ENCODE results near the gene SND1. TPM values are rescaled to one million over a fixed set of nuclear protein-coding genes. Genes with fewer than 3 reads are reported as not detected.

The SND1 gene
- total and polyA plus RNA-seq, 10 of the 15 experiments (the other 5 are each of a cell fraction or from before 2014, with no cell fraction given), result 52.4 to 270 (median 146) TPM

DNA sequence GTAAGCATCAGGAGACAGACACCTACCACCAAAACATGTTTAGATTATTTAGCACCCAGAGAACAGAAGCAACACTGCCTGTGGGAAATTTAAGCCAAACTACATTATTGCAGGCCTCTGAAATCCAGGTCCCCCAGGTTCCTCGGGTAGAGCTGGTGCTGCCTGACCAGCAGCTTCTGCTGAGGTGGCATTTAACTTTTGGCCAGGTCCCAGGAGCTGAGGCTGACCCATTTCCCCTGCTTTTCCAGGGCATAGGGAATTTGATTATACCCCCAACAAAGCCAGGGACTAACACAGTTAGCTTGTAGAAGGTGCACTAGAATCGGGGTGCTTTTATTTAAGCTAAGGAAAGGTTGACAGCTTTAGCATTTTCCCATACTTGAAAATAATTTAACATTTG is 374.6 kb downstream of the SND1 start (continued):
- TF ChIP-seq, protein P1, sequence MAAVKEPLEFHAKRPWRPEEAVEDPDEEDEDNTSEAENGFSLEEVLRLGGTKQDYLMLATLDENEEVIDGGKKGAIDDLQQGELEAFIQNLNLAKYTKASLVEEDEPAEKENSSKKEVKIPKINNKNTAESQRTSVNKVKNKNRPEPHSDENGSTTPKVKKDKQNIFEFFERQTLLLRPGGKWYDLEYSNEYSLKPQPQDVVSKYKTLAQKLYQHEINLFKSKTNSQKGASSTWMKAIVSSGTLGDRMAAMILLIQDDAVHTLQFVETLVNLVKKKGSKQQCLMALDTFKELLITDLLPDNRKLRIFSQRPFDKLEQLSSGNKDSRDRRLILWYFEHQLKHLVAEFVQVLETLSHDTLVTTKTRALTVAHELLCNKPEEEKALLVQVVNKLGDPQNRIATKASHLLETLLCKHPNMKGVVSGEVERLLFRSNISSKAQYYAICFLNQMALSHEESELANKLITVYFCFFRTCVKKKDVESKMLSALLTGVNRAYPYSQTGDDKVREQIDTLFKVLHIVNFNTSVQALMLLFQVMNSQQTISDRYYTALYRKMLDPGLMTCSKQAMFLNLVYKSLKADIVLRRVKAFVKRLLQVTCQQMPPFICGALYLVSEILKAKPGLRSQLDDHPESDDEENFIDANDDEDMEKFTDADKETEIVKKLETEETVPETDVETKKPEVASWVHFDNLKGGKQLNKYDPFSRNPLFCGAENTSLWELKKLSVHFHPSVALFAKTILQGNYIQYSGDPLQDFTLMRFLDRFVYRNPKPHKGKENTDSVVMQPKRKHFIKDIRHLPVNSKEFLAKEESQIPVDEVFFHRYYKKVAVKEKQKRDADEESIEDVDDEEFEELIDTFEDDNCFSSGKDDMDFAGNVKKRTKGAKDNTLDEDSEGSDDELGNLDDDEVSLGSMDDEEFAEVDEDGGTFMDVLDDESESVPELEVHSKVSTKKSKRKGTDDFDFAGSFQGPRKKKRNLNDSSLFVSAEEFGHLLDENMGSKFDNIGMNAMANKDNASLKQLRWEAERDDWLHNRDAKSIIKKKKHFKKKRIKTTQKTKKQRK (IDR thresholded peaks at IDR 0.05; ENCODE audit: low read depth, low read length), result no peak
- TF ChIP-seq NR2F1 (conservative IDR thresholded peaks at IDR 0.05), result no peak

- Histone ChIP-seq H3K27me3 (replicated peaks in 1 of 2; ENCODE audit: control insufficient read depth in 2 of 2, insufficient read depth in 2 of 2, low read length in 1 of 2) (no peaks in the 10 kb centered on the region), H3K9me3 (replicated peaks; ENCODE audit: control insufficient read depth, insufficient read depth, low read length) (no peaks in the 10 kb centered on the region; the same call in 2 of the 3 replicates), H3K4me3 (no peak overlapping the region), H3K27ac (ENCODE audit: control insufficient read depth, insufficient read depth) (no peak overlapping the region), H3K9ac (ENCODE audit: control insufficient read depth, insufficient read depth, low read length) (no peak overlapping the region), H3K4me1 (ENCODE audit: control insufficient read depth, insufficient read depth, low read length) (peaks cover 4% of the 10 kb centered on the region; the same call in 1 of the 2 replicates), H4K20me1 (ENCODE audit: control insufficient read depth, insufficient read depth) (peaks cover 10% of the 10 kb centered on the region; the same call in 1 of the 2 replicates), H3K4me2 (ENCODE audit: control insufficient read depth, insufficient read depth) (no peak overlapping the region), H3K36me3 (ENCODE audit: control insufficient read depth in 2 of 2, insufficient read depth in 2 of 2, low read length in 1 of 2) (peaks cover 11 to 21% of the 10 kb centered on the region in 2 experiments), H3K79me2 (ENCODE audit: control insufficient read depth, insufficient read depth, low read length) (no peaks in the 10 kb centered on the region; the same call in 1 of the 2 replicates), H2AFZ (ENCODE audit: control insufficient read depth, low read depth, low read length) (no peak overlapping the region)
- CTCF ChIA-PET, result interaction anchor here (0.6 kb wide), 1 partner anchor 274 kb away, joined by 3 read pairs; no protein-coding TSS in a partner anchor
- SMC1A ChIA-PET (ENCODE audit: uncharacterized antibody, unreplicated experiment), result no interaction called here
- no peak for FAIRE-seq
- ATAC-seq, result no peak
- no peak for DNase-seq (ENCODE audit: low read depth, low spot score)
- RAD21 ChIA-PET (ENCODE audit: unreplicated experiment), result interaction anchor here (0.7 kb wide), 1 partner anchor 1183 kb away, joined by 3 read pairs; no protein-coding TSS in a partner anchor
- intact Hi-C loops (cut with micrococcal nuclease; ENCODE audit: unreplicated experiment), result no loop called here
- POLR2A ChIA-PET, result no interaction called here
- WGBS (ENCODE audit: insufficient coverage, insufficient replicate concordance, low lambda C conversion rate, missing lambda C conversion rate), result 86% methylated on average over 4 of the region's 4 CpGs
- in situ Hi-C loops (cut with MboI), result no loop called here
- BruUV-seq (replicated peaks), result no TSS peak
- TF ChIP-seq BRCA1 (IDR thresholded peaks at IDR 0.05; ENCODE audit: low read depth, low read length), result no peak
- TF ChIP-seq HDGF (IDR thresholded peaks at IDR 0.05), result no peak
- no peak for TF ChIP-seq DPF2 (IDR thresholded peaks at IDR 0.05)
- TF ChIP-seq SMARCA5 (IDR thresholded peaks at IDR 0.05), result no peak
- no peak for TF ChIP-seq PML (IDR thresholded peaks at IDR 0.05; ENCODE audit: low read length)
- no peak for TF ChIP-seq CBX5 (IDR thresholded peaks at IDR 0.05; ENCODE audit: low read depth)
- TF ChIP-seq FOXK2 (IDR thresholded peaks at IDR 0.05), result no peak
- TF ChIP-seq TCF7 (IDR thresholded peaks at IDR 0.05; ENCODE audit: borderline replicate concordance), result no peak
- no peak for TF ChIP-seq SIN3A (IDR thresholded peaks at IDR 0.05; ENCODE audit: low read depth, low read length)
- TF ChIP-seq CEBPB (IDR thresholded peaks at IDR 0.05; ENCODE audit: borderline replicate concordance in 1 of 2, low read depth in 2 of 2, low read length in 2 of 2), result no peak
- TF ChIP-seq, protein P2, sequence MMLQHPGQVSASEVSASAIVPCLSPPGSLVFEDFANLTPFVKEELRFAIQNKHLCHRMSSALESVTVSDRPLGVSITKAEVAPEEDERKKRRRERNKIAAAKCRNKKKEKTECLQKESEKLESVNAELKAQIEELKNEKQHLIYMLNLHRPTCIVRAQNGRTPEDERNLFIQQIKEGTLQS (IDR thresholded peaks at IDR 0.05; ENCODE audit: borderline replicate concordance, extremely low read depth, low read depth, low read length), result no peak
- TF ChIP-seq SREBF2 (IDR thresholded peaks at IDR 0.05; ENCODE audit: low read length), result no peak
- TF ChIP-seq, protein P3, sequence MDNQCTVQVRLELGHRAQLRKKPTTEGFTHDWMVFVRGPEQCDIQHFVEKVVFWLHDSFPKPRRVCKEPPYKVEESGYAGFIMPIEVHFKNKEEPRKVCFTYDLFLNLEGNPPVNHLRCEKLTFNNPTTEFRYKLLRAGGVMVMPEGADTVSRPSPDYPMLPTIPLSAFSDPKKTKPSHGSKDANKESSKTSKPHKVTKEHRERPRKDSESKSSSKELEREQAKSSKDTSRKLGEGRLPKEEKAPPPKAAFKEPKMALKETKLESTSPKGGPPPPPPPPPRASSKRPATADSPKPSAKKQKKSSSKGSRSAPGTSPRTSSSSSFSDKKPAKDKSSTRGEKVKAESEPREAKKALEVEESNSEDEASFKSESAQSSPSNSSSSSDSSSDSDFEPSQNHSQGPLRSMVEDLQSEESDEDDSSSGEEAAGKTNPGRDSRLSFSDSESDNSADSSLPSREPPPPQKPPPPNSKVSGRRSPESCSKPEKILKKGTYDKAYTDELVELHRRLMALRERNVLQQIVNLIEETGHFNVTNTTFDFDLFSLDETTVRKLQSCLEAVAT (IDR thresholded peaks at IDR 0.05), result no peak
These were observed 375.5 kb downstream of the SND1 start for GRCh38 chr7:128027485-128027980.

Measured in GM12878 (cell line).